CD4-positive, alpha-beta T cell (primary cell): ENCODE results near the gene ZC3H4. TPM values are rescaled to one million over a fixed set of nuclear protein-coding genes. Genes with fewer than 3 reads are reported as not detected.

Experiments
- ATAC-seq: fragments of 200-7000 bp; cut with Tn5 transposase; one replicate; pipeline ENCODE4 v1.10.0; 2022; ENCODE audit warnings: mild to moderate bottlenecking; ENCODE audit not compliant: poor library complexity
- CTCF ChIA-PET: fragments of 350-600 bp; sonication (Branson Sonifier 250); formaldehyde crosslinking; loops from one replicate; lab custom pipeline; 2021; ENCODE audit warnings: antibody characterized with exemption, inconsistent platforms; lab: Charles Lee
- POLR2A ChIA-PET: fragments of 350-600 bp; sonication (Branson Sonifier 250); formaldehyde crosslinking; loops from one replicate; lab custom pipeline; 2021; ENCODE audit warnings: antibody characterized with exemption, inconsistent platforms; lab: Charles Lee
- DNase-seq, 14 experiments: peaks; one replicate each; pipeline ENCODE4 v3.0.0-alpha.2; 2013 to 2020; ENCODE audit warnings: mixed read lengths in 2 of 14
- H3K27ac ChIP-seq, 2 donors: one replicate each; pipeline versions ENCODE4 v1.5.1 to v1.7.0; 2013; ENCODE audit warnings: low read length in 2 of 2, low read depth in 1 of 2, mild to moderate bottlenecking in 1 of 2
- H3K27me3 ChIP-seq, 2 experiments: 1 replicate in 1 of 2; 2 replicates in 1 of 2; pipeline versions ENCODE4 v1.6.1 to v1.7.0; 2013; ENCODE audit warnings: low read length in 2 of 2, control low read depth in 1 of 2, mild to moderate bottlenecking in 1 of 2, moderate library complexity in 1 of 2; ENCODE audit not compliant: insufficient read depth in 2 of 2, control insufficient read depth in 1 of 2
- H3K36me3 ChIP-seq: one replicate; pipeline ENCODE4 v1.6.1; 2013; ENCODE audit warnings: low read length, control low read depth; ENCODE audit not compliant: insufficient read depth
- H3K4me1 ChIP-seq: one replicate; pipeline ENCODE4 v1.6.1; 2013; ENCODE audit warnings: low read length, control low read depth; ENCODE audit not compliant: insufficient read depth
- H3K4me3 ChIP-seq: one replicate; pipeline ENCODE4 v1.5.1; 2013; ENCODE audit warnings: mild to moderate bottlenecking, low read length, moderate library complexity
- H3K9me3 ChIP-seq, 2 experiments: 1 replicate in 1 of 2; 2 replicates in 1 of 2; pipeline versions ENCODE4 v1.6.1 to v1.7.0; 2013; ENCODE audit warnings: low read length in 2 of 2, mild to moderate bottlenecking in 2 of 2, control low read depth in 1 of 2, moderate library complexity in 1 of 2; ENCODE audit not compliant: control insufficient read depth in 1 of 2, insufficient read depth in 1 of 2
- H3K27ac Mint-ChIP-seq: one replicate; pipeline ENCODE4 v1.8.0; 2020; ENCODE audit warnings: mixed read lengths
- H3K27me3 Mint-ChIP-seq: one replicate; pipeline ENCODE4 v1.8.0; 2021; ENCODE audit warnings: mixed read lengths
- H3K36me3 Mint-ChIP-seq: one replicate; pipeline ENCODE4 v1.8.0; 2021; ENCODE audit warnings: low read depth, mixed read lengths
- H3K4me1 Mint-ChIP-seq: one replicate; pipeline ENCODE4 v1.8.0; 2021; ENCODE audit warnings: low read depth, mixed read lengths
- H3K4me3 Mint-ChIP-seq: one replicate; pipeline ENCODE4 v1.8.0; 2020; ENCODE audit warnings: mild to moderate bottlenecking, mixed read lengths
- H3K9me3 Mint-ChIP-seq: one replicate; pipeline ENCODE4 v1.8.0; 2020; ENCODE audit warnings: mixed read lengths
- CTCF ChIP-seq: fragments of 200-600 bp; IDR thresholded peaks from one replicate; pipeline ENCODE4 v1.8.0; 2022; ENCODE audit warnings: antibody characterized with exemption, mild to moderate bottlenecking
- intact Hi-C, 2 experiments: fragments of 100-400 bp; cut with DNase I in 1 of 2; cut with micrococcal nuclease in 1 of 2; formaldehyde crosslinking; loops; one replicate each; pipeline versions ENCODE4 v1.15.1 to v1.9.0; 2023 to 2025; cut with DNase I, micrococcal nuclease
- total RNA-seq, 174 experiments: library from RNA in 2 of 174; stranded (reverse) in 2 of 174; gene quantifications; one replicate each; pipeline ENCODE4 v1.2.3 and lab custom pipeline; 2021 to 2026

ZC3H4 gene
- total RNA-seq, 2 experiments from 2014 or later, result 39.4 to 43.7 TPM

- Histone ChIP-seq H3K36me3 (no peaks in the 10 kb centered on the region), H3K9me3 (no peaks in the 10 kb centered on the region), H3K4me1 (peaks cover 30% of the 10 kb centered on the region), H3K27ac (no peak overlapping the region), H3K27me3 (peaks cover 4 to 5% of the 10 kb centered on the region in 2 experiments), H3K4me3 (peak overlapping the region; percentile 51)
- peak; percentile 96 for ATAC-seq
- intact Hi-C loops, result loop anchor here (1.0 to 10.0 kb wide), 5 partner anchors 12 to 431 kb away; partner anchors contain the start of genes CALM3 (in 1 of the 2) and TMEM160 (in 1 of the 2)
- H3K9me3 Mint-ChIP-seq, result no peaks in the 10 kb centered on the region
- peak overlapping the region; percentile 85 for H3K27ac Mint-ChIP-seq
- peak; percentile 88 to 99 (median 95) for DNase-seq
- ChIA-PET POLR2A (interaction anchor here (0.6 to 2.0 kb wide), 7 partner anchors 12 to 374 kb away, joined by 3 to 10 read pairs (median 4); partner anchors contain the start of genes DACT3, TMEM160 and ZC3H4), CTCF (interaction anchor here (0.7 to 2.1 kb wide), 6 partner anchors 13 to 209 kb away, joined by 3 to 10 read pairs (median 4); partner anchors contain the start of genes TMEM160 and ZC3H4)
- H3K4me1 Mint-ChIP-seq, result peaks cover 15% of the 10 kb centered on the region
- peak; percentile 98 for TF ChIP-seq CTCF
- H3K36me3 Mint-ChIP-seq, result no peaks in the 10 kb centered on the region
- H3K27me3 Mint-ChIP-seq, result peaks cover 23% of the 10 kb centered on the region
- peak overlapping the region; percentile 94 for H3K4me3 Mint-ChIP-seq
Measured at GRCh38 chr19:47035127-47036096, 78.2 kb downstream of the ZC3H4 start.

- CTCF ChIA-PET, result interaction anchor here (0.8 to 1.2 kb wide), 2 partner anchors 19 to 192 kb away, joined by 3 read pairs; no protein-coding TSS in a partner anchor
- no peak overlapping the region for H3K4me3 Mint-ChIP-seq
- intact Hi-C loops, result loop anchor here (1.0 to 10.0 kb wide), 4 partner anchors 19 to 427 kb away; partner anchors contain the start of gene CALM3 (in 1 of the 2)
Measured at GRCh38 chr19:47032171-47032811, 81.3 kb downstream of the ZC3H4 start.

More at GRCh38 chr19:47032171-47032811, 81.3 kb downstream of the ZC3H4 start:
- Histone ChIP-seq H3K36me3 (no peaks in the 10 kb centered on the region), H3K9me3 (peaks cover 0 to 5% of the 10 kb centered on the region in 2 experiments), H3K4me1 (peaks cover 30% of the 10 kb centered on the region), H3K27me3 (peaks cover 21 to 22% of the 10 kb centered on the region in 2 experiments), H3K4me3 (no peak overlapping the region), H3K27ac (no peak overlapping the region)
- POLR2A ChIA-PET, result no interaction called here
- Mint-ChIP-seq H3K27ac (no peak overlapping the region), H3K9me3 (no peaks in the 10 kb centered on the region), H3K4me1 (peaks cover 15% of the 10 kb centered on the region), H3K27me3 (peaks cover 46% of the 10 kb centered on the region), H3K36me3 (no peaks in the 10 kb centered on the region)
- DNase-seq (peak; percentile 51 to 83 (median 64)), ATAC-seq (peak; percentile 39)
- peak; percentile 91 for TF ChIP-seq CTCF
